Glutamatergic neuron (in vitro differentiated cells): ENCODE measurements around the gene FAM149A. TPM values are rescaled to one million over a fixed set of nuclear protein-coding genes. Genes with fewer than 3 reads are reported as not detected.

Source experiments
- DNase-seq: peaks from one replicate; pipeline ENCODE4 v3.0.0; 2022
- H3K27ac Mint-ChIP-seq: one replicate; pipeline ENCODE4 v1.8.0; 2020; ENCODE audit warnings: mild to moderate bottlenecking, mixed read lengths, inconsistent platforms; ENCODE audit not compliant: unreplicated experiment
- H3K27me3 Mint-ChIP-seq: one replicate; pipeline ENCODE4 v1.8.0; 2020; ENCODE audit warnings: mild to moderate bottlenecking, moderate library complexity, mixed read lengths, inconsistent platforms; ENCODE audit not compliant: unreplicated experiment
- H3K36me3 Mint-ChIP-seq: one replicate; pipeline ENCODE4 v1.8.0; 2020; ENCODE audit warnings: mild to moderate bottlenecking, mixed read lengths, inconsistent platforms; ENCODE audit not compliant: unreplicated experiment
- H3K4me1 Mint-ChIP-seq: one replicate; pipeline ENCODE4 v1.8.0; 2020; ENCODE audit warnings: mild to moderate bottlenecking, low read depth, mixed read lengths, inconsistent platforms; ENCODE audit not compliant: unreplicated experiment
- H3K4me3 Mint-ChIP-seq: one replicate; pipeline ENCODE4 v1.8.0; 2020; ENCODE audit warnings: mild to moderate bottlenecking, mixed read lengths, inconsistent platforms; ENCODE audit not compliant: unreplicated experiment
- H3K9me3 Mint-ChIP-seq: one replicate; pipeline ENCODE4 v1.8.0; 2020; ENCODE audit warnings: mild to moderate bottlenecking, moderate library complexity, mixed read lengths, inconsistent platforms; ENCODE audit not compliant: unreplicated experiment
- total RNA-seq: library from RNA; stranded (reverse); fragmentation: NEBNext Ultra II Directional; extraction: Animal tissue kit (Norgen Biotek cat#: 25700); gene quantifications from one replicate; pipeline ENCODE4 v1.2.1, GENCODE V29; 2021; ENCODE audit not compliant: unreplicated experiment
- TF ChIP-seq, protein P1 (sequence below): fragments of 200-600 bp; sonication (generic); IDR thresholded peaks from one replicate; pipeline ENCODE4 v1.5.0; 2021; ENCODE audit not compliant: partially characterized antibody, unreplicated experiment

FAM149A gene
- total RNA-seq, 1 donor from 2014 or later, result 6.8 TPM

DNA sequence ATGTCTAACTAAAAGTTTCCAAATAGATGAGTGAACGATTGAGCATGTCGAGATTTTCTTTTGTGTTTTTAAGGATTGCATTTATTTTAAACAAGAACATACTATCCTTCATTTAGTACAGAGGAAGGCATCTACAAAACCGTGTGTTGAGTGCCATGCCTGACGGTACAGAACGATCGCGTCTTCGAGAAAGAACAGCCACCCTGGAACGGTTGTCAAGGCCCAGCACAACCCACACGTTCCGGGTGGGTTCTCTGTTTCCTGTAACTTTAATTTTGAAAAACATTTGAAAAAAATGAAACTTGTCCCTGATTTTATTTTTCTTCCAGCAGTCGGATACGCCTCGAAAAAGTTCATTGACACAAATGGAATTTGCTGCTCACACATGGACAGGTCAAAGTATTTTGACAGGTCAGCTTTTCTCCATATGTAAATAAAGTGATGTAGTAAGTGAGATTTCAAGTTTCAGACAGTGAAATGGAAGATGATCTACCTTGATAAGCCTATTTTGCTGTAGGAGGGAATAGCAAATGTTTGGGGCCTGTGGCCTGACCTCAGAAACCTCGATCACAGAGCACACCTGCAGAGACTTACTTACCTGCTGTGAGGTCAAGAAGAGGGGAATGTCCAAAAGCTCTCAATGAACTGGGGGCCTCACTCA, 62.5 kb downstream of the FAM149A start:
- Mint-ChIP-seq H3K9me3 (peaks cover 1% of the 10 kb centered on the region), H3K4me3 (no peak overlapping the region), H3K4me1 (no peaks in the 10 kb centered on the region), H3K27ac (no peak overlapping the region), H3K27me3 (no peaks in the 10 kb centered on the region), H3K36me3 (peaks cover 4% of the 10 kb centered on the region)
- DNase-seq, result no peak
- TF ChIP-seq, protein P1, sequence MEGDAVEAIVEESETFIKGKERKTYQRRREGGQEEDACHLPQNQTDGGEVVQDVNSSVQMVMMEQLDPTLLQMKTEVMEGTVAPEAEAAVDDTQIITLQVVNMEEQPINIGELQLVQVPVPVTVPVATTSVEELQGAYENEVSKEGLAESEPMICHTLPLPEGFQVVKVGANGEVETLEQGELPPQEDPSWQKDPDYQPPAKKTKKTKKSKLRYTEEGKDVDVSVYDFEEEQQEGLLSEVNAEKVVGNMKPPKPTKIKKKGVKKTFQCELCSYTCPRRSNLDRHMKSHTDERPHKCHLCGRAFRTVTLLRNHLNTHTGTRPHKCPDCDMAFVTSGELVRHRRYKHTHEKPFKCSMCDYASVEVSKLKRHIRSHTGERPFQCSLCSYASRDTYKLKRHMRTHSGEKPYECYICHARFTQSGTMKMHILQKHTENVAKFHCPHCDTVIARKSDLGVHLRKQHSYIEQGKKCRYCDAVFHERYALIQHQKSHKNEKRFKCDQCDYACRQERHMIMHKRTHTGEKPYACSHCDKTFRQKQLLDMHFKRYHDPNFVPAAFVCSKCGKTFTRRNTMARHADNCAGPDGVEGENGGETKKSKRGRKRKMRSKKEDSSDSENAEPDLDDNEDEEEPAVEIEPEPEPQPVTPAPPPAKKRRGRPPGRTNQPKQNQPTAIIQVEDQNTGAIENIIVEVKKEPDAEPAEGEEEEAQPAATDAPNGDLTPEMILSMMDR, result no peak

DNA sequence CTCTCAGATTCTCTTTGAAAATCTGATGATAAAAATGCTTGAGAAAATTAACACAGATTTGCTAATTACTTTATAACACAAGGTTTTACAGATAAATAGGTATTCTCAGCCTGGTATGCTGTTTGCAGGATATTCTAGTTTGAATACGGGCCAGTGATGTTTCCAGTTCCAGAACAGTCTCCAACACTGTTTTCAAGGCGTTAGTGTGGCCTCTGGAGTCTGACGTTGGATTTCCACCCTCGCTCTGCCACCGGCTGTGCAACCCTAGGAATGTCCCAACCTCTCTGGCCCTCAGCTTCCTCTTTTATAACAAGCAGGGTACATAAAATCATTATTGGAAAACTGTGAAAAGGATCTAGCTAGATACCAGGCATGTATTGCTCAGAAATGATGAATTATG, 63.1 kb downstream of the FAM149A start:
- Mint-ChIP-seq H3K4me1 (no peaks in the 10 kb centered on the region), H3K4me3 (no peak overlapping the region)
- no peak for DNase-seq

DNA sequence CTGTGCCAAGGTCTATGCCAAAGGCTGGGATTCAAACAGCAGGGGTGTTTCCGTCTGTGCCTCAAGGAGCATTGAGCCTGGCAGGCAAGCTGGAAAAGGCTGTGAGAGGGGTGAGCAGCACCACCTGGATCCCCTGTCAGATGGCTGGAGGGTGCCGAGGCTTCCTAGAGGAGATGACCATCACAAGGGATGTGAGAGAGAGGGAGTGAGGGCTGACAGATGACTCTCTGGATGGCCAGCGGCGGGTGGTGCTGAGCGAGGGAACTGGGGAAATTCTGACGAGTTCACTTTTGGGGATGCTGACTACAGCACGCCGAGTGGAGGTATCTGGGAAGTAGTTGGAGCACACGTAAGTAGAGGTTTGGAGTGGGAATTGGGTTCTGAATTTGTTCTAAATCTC, 64.2 kb downstream of the FAM149A start:
- Mint-ChIP-seq H3K27me3 (no peaks in the 10 kb centered on the region), H3K27ac (no peak overlapping the region), H3K4me3 (no peak overlapping the region), H3K9me3 (peaks cover 1% of the 10 kb centered on the region), H3K4me1 (no peaks in the 10 kb centered on the region), H3K36me3 (peaks cover 4% of the 10 kb centered on the region)
- no peak for DNase-seq
- TF ChIP-seq, protein P1, result no peak

More for the DNA sequence above, 63.1 kb downstream of the FAM149A start:
- no peaks in the 10 kb centered on the region for H3K27me3 Mint-ChIP-seq
- no peak overlapping the region for H3K27ac Mint-ChIP-seq
- H3K36me3 Mint-ChIP-seq, result peaks cover 4% of the 10 kb centered on the region
- peaks cover 1% of the 10 kb centered on the region for H3K9me3 Mint-ChIP-seq
- TF ChIP-seq, protein P1, result no peak

DNA sequence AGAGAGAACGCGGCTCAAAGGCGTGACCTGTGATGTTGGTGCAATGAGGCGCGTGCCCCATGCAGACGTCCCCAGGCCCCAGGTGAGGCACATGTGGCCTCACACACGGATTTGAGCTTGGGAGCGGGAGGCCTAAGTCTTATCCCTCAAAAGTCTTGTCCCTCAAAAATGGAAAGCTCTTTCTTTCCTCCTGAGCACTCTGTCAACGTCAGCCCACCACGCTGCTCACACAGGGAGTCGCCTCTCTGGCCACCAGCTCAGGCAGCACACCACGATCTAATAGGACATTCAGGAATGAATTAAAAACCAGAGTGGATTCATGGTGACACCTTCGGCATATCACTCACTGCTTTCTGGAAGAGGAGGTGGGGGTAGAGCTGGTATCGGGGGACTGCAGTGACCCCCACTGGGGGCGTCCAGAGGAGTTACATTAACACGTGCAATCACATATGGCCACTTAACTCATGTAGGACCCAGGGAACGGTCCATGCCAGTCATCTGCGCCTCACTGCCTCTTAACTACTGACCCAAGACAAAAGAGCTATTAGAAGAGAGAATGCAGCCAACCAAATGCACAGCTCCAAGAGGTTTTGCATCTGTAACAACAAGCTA, 64.9 kb downstream of the FAM149A start:
- no peaks in the 10 kb centered on the region for H3K27me3 Mint-ChIP-seq
- peaks cover 1% of the 10 kb centered on the region for H3K9me3 Mint-ChIP-seq
- no peak overlapping the region for H3K27ac Mint-ChIP-seq
- no peak for DNase-seq
- peaks cover 4% of the 10 kb centered on the region for H3K36me3 Mint-ChIP-seq
- H3K4me3 Mint-ChIP-seq, result no peak overlapping the region
- TF ChIP-seq, protein P1, result no peak
- H3K4me1 Mint-ChIP-seq, result no peaks in the 10 kb centered on the region
